SK-N-SH treated with all-trans-retinoic acid at 6 μM for 48 hours (cell line): ENCODE measurements around the gene NRDC.
"Not testable (repeated sequence)": the region's sequence is repeated elsewhere in the genome, so short reads cannot be mapped to it uniquely, and the experiment has no call there.

Experiments
- ATAC-seq: fragments of 200-7000 bp; cut with Tn5 transposase; 3 replicates; pipeline ENCODE4 v1.9.1; 2020; ENCODE audit warnings: mild to moderate bottlenecking, moderate library complexity
- ARNTL ChIP-seq: fragments of 450-650 bp; formaldehyde crosslinking; IDR thresholded peaks from 2 replicates; pipeline ENCODE4 v1.5.0; 2020; ENCODE audit warnings: low read depth, mild to moderate bottlenecking, moderate library complexity, borderline replicate concordance
- BACH2 ChIP-seq: fragments of 250-450 bp; sonication (Bioruptor Pico); IDR thresholded peaks from 2 replicates; pipeline ENCODE4 v1.9.0; 2021; ENCODE audit warnings: mild to moderate bottlenecking, borderline replicate concordance
- ESRRG ChIP-seq: fragments of 250-450 bp; sonication (Bioruptor Pico); IDR thresholded peaks from 2 replicates; pipeline ENCODE4 v1.6.1; 2021; ENCODE audit warnings: mild to moderate bottlenecking
- GLIS3 ChIP-seq: fragments of 250-450 bp; sonication (Bioruptor Pico); IDR thresholded peaks from 2 replicates; pipeline ENCODE4 v1.5.0; 2020; ENCODE audit warnings: mild to moderate bottlenecking, moderate library complexity
- ISL1 ChIP-seq: fragments of 250-450 bp; sonication (Bioruptor Pico); IDR thresholded peaks from 2 replicates; pipeline ENCODE4 v2.1.2; 2022; ENCODE audit warnings: mild to moderate bottlenecking, moderate library complexity
- OSR1 ChIP-seq: fragments of 250-450 bp; sonication (Bioruptor Pico); IDR thresholded peaks from 2 replicates; pipeline ENCODE4 v1.8.0; 2022; ENCODE audit warnings: moderate library complexity, mild to moderate bottlenecking, inconsistent platforms
- PPARA ChIP-seq: fragments of 250-450 bp; sonication (Bioruptor Pico); IDR thresholded peaks from 2 replicates; pipeline ENCODE4 v1.5.0; 2020; ENCODE audit warnings: mild to moderate bottlenecking, borderline replicate concordance
- RARB ChIP-seq: fragments of 250-450 bp; sonication (Bioruptor Pico); IDR thresholded peaks from 2 replicates; pipeline ENCODE4 v1.8.0; 2021; ENCODE audit warnings: mild to moderate bottlenecking, moderate library complexity
- SNAI2 ChIP-seq: fragments of 250-450 bp; sonication (Bioruptor Pico); IDR thresholded peaks from 2 replicates; pipeline ENCODE4 v1.5.0; 2020; ENCODE audit warnings: mild to moderate bottlenecking, moderate library complexity
- TCF4 ChIP-seq: fragments of 250-450 bp; sonication (Bioruptor Pico); IDR thresholded peaks from 2 replicates; pipeline ENCODE4 v1.8.0; 2021; ENCODE audit warnings: mild to moderate bottlenecking, moderate library complexity, borderline replicate concordance
- TOX ChIP-seq: fragments of 250-450 bp; sonication (Bioruptor Pico); IDR thresholded peaks from 2 replicates; pipeline ENCODE4 v1.8.0; 2021; ENCODE audit warnings: mild to moderate bottlenecking, moderate library complexity, borderline replicate concordance
- ZC3H10 ChIP-seq: fragments of 250-450 bp; sonication (Bioruptor Pico); IDR thresholded peaks from 2 replicates; pipeline ENCODE4 v1.5.1; 2021; ENCODE audit warnings: mild to moderate bottlenecking, moderate library complexity
- ZFP3 ChIP-seq: fragments of 250-450 bp; sonication (Bioruptor Pico); IDR thresholded peaks from 2 replicates; pipeline ENCODE4 v1.5.0; 2020; ENCODE audit warnings: mild to moderate bottlenecking, moderate library complexity
- ZFP30 ChIP-seq: fragments of 450-650 bp; formaldehyde crosslinking; IDR thresholded peaks from 2 replicates; pipeline ENCODE4 v1.5.0; 2022; ENCODE audit warnings: mild to moderate bottlenecking, moderate library complexity
- ZNF565 ChIP-seq: fragments of 450-650 bp; formaldehyde crosslinking; conservative IDR thresholded peaks from 2 replicates; pipeline ENCODE4 v1.5.0; 2020; ENCODE audit warnings: low read depth, mild to moderate bottlenecking, moderate library complexity
- ZNF70 ChIP-seq: fragments of 450-650 bp; formaldehyde crosslinking; IDR thresholded peaks from 2 replicates; pipeline ENCODE4 v1.5.0; 2020; ENCODE audit warnings: mild to moderate bottlenecking, moderate library complexity
- ZNF8 ChIP-seq: fragments of 450-650 bp; formaldehyde crosslinking; IDR thresholded peaks from 2 replicates; pipeline ENCODE4 v1.5.0; 2020; ENCODE audit warnings: mild to moderate bottlenecking, moderate library complexity
- TF ChIP-seq, protein P1 (sequence below): fragments of 250-450 bp; sonication (Bioruptor Pico); IDR thresholded peaks from 2 replicates; pipeline ENCODE4 v1.5.1; 2021; ENCODE audit warnings: mild to moderate bottlenecking, moderate library complexity
- TF ChIP-seq, protein P2 (sequence below): fragments of 250-450 bp; sonication (Bioruptor Pico); IDR thresholded peaks from 2 replicates; pipeline ENCODE4 v1.8.0; 2020; ENCODE audit warnings: mild to moderate bottlenecking, moderate library complexity, borderline replicate concordance
- TF ChIP-seq, protein P3 (sequence below): fragments of 250-450 bp; sonication (Bioruptor Pico); IDR thresholded peaks from 2 replicates; pipeline ENCODE4 v1.8.0; 2021; ENCODE audit warnings: low read depth, mild to moderate bottlenecking, moderate library complexity, borderline replicate concordance
- TF ChIP-seq, protein P4 (sequence below): fragments of 250-450 bp; sonication (Bioruptor Pico); IDR thresholded peaks from 2 replicates; pipeline ENCODE4 v1.5.0; 2020; ENCODE audit warnings: mild to moderate bottlenecking, moderate library complexity

The NRDC gene

DNA sequence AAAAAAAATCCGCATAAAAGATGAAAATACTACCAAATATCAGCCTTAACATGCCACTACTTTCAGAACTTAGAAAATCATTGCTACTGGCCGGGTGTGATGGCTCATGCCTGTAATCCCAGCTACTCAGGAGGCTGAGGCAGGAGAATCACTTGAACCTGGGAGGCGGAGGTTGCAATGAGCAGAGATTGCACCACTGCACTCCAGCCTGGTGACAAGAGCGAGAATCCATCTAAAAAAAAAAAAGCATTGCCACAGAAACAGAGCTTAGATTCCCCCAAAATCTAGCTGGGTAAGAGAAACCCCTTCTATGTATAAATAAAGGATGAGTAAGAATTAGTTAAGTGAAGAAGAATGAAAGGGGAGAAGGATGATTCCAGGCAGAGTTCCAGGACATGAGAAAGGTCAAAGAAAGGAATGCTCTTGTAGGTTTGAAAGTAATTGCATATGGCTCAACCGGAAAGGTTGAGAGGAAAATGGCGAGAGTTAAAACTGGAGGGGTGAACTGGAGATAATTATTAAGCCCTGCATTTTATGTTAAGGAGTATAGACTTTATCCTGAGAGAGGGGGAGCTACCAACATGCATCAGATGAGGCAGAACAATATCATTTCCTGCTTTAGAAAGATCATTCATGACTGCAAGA lies 19.7 kb upstream of the NRDC start:
- no peak for TF ChIP-seq ZNF8 (CRISPR knock-in tag)
- TF ChIP-seq ZFP3 (CRISPR knock-in tag), result no peak
- TF ChIP-seq TCF4, result no peak
- no peak for TF ChIP-seq ARNTL (CRISPR knock-in tag)
- TF ChIP-seq, protein P1, sequence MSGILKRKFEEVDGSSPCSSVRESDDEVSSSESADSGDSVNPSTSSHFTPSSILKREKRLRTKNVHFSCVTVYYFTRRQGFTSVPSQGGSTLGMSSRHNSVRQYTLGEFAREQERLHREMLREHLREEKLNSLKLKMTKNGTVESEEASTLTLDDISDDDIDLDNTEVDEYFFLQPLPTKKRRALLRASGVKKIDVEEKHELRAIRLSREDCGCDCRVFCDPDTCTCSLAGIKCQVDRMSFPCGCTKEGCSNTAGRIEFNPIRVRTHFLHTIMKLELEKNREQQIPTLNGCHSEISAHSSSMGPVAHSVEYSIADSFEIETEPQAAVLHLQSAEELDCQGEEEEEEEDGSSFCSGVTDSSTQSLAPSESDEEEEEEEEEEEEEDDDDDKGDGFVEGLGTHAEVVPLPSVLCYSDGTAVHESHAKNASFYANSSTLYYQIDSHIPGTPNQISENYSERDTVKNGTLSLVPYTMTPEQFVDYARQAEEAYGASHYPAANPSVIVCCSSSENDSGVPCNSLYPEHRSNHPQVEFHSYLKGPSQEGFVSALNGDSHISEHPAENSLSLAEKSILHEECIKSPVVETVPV (CRISPR knock-in tag), result no peak
- no peak for TF ChIP-seq ESRRG (CRISPR knock-in tag)
- TF ChIP-seq, protein P2, sequence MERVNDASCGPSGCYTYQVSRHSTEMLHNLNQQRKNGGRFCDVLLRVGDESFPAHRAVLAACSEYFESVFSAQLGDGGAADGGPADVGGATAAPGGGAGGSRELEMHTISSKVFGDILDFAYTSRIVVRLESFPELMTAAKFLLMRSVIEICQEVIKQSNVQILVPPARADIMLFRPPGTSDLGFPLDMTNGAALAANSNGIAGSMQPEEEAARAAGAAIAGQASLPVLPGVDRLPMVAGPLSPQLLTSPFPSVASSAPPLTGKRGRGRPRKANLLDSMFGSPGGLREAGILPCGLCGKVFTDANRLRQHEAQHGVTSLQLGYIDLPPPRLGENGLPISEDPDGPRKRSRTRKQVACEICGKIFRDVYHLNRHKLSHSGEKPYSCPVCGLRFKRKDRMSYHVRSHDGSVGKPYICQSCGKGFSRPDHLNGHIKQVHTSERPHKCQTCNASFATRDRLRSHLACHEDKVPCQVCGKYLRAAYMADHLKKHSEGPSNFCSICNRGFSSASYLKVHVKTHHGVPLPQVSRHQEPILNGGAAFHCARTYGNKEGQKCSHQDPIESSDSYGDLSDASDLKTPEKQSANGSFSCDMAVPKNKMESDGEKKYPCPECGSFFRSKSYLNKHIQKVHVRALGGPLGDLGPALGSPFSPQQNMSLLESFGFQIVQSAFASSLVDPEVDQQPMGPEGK (CRISPR knock-in tag), result no peak
- TF ChIP-seq, protein P3, sequence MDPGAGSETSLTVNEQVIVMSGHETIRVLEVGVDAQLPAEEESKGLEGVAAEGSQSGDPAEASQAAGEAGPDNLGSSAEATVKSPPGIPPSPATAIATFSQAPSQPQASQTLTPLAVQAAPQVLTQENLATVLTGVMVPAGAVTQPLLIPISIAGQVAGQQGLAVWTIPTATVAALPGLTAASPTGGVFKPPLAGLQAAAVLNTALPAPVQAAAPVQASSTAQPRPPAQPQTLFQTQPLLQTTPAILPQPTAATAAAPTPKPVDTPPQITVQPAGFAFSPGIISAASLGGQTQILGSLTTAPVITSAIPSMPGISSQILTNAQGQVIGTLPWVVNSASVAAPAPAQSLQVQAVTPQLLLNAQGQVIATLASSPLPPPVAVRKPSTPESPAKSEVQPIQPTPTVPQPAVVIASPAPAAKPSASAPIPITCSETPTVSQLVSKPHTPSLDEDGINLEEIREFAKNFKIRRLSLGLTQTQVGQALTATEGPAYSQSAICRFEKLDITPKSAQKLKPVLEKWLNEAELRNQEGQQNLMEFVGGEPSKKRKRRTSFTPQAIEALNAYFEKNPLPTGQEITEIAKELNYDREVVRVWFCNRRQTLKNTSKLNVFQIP, result no peak
- no peak for TF ChIP-seq RARB (CRISPR knock-in tag)
- TF ChIP-seq ZNF70 (CRISPR knock-in tag), result no peak
- no peak; the same call in 1 of the 2 replicates for TF ChIP-seq TOX (CRISPR knock-in tag)
- TF ChIP-seq GLIS3, result no peak
- TF ChIP-seq PPARA, result no peak
- TF ChIP-seq SNAI2 (CRISPR knock-in tag), result no peak
- TF ChIP-seq, protein P4, sequence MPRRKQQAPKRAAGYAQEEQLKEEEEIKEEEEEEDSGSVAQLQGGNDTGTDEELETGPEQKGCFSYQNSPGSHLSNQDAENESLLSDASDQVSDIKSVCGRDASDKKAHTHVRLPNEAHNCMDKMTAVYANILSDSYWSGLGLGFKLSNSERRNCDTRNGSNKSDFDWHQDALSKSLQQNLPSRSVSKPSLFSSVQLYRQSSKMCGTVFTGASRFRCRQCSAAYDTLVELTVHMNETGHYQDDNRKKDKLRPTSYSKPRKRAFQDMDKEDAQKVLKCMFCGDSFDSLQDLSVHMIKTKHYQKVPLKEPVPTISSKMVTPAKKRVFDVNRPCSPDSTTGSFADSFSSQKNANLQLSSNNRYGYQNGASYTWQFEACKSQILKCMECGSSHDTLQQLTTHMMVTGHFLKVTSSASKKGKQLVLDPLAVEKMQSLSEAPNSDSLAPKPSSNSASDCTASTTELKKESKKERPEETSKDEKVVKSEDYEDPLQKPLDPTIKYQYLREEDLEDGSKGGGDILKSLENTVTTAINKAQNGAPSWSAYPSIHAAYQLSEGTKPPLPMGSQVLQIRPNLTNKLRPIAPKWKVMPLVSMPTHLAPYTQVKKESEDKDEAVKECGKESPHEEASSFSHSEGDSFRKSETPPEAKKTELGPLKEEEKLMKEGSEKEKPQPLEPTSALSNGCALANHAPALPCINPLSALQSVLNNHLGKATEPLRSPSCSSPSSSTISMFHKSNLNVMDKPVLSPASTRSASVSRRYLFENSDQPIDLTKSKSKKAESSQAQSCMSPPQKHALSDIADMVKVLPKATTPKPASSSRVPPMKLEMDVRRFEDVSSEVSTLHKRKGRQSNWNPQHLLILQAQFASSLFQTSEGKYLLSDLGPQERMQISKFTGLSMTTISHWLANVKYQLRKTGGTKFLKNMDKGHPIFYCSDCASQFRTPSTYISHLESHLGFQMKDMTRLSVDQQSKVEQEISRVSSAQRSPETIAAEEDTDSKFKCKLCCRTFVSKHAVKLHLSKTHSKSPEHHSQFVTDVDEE (CRISPR knock-in tag), result no peak
- TF ChIP-seq BACH2 (CRISPR knock-in tag), result no peak
- TF ChIP-seq ZNF565 (CRISPR knock-in tag), result no peak
- peak; percentile 72 for ATAC-seq

DNA sequence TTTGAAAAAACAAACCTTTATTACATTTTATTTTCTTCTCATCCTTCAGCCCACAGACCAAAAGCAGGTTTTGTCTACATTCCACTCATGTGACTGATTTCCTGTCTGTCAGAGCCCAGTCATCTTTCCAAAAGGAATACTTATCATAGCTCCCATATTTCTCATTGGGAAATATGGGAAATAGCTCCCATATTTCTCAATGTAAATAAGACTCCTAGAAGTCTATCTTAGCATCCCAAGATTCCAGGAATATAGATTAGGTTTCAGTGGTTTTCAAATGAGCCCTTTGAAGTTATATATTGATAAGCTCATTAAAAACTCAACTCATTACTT lies 19.1 kb upstream of the NRDC start:
- no peak for TF ChIP-seq ZC3H10 (CRISPR knock-in tag)
- TF ChIP-seq ISL1, result 0 out of 2 replicates have a peak, but pooled peaks have one; percentile 20
- TF ChIP-seq ZNF70 (CRISPR knock-in tag), result no peak
- ATAC-seq, result peak; percentile 78

DNA sequence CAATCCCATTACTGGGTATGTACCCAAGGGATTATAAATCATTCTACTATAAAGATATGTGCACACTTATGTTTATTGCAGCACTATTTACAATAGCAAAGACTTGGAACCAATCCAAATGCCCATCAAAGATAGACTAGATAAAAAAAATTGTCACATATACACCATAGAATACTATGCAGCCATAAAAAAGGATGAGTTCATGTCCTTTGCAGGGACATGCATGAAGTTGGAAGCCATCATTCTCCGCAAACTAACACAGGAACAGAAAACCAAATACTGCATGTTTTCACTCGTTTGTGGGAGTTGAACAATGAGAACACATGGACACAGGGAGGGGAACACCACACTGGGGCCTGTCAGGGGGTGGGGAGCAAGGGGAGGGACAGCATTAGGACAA lies 16.2 kb upstream of the NRDC start:
- ATAC-seq, result not testable (repeated sequence)

DNA sequence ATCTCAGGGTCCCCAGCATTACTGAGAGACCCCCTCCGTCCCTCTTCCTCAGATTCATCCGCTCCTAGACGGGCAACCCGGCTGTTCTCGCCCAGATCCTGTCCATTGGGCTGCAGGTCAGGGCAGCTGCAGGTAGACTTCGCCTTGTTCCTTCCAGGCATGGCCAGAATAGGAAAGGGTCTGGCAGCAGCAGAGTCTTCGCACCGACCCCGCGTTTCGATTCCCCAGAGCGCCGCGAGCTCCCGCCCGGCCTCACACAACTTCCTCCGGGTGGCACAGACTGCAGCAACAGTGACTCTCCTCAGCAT lies 265 bp downstream of the NRDC start:
- peak; percentile 54 for ATAC-seq
- TF ChIP-seq ZNF8 (CRISPR knock-in tag) (no peak), ZFP3 (CRISPR knock-in tag) (no peak)

DNA sequence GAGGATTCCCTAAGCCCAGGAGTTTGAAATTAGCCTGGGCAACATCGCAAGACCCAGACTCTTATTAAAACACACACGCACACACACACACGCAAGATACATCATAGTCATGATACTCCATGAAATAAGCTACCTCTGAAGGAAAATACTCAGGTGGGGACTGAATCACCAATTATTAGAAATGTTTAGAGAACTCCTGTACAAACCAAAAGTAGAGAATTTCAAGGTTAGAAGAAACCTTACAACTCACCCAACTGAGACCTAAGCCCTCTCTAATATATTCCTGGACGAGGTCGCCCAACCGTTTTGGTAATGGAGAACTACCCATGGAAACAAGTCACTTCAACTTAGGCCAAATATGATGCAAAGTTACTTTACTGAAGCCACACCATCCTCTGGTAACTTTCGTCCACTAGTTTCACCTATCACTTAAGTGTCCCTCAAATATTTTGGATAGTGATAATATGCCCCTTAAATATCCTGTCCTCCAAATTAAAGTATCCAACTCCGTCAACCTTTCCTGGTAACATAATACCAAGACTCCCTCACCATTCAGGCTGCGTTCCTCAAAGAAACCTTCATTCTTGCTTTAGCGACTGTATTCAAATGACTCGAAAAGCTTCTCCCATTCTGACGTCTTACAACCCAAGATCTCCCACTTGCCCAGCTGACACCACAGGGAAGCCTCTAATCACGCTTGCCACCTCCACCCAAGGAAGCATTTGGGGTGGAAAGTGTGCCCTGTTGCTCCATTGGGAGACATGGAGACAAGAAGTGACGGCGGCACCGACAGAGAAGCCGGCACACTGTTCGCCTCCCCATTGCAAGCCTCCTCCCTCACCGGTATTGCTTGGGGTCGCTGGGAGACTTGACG lies 856 bp downstream of the NRDC start:
- ATAC-seq, result peak; percentile 25
- TF ChIP-seq, protein P3, result no peak
- TF ChIP-seq OSR1 (CRISPR knock-in tag) (no peak), SNAI2 (CRISPR knock-in tag) (no peak), ZNF70 (CRISPR knock-in tag) (no peak), ARNTL (CRISPR knock-in tag) (no peak), ZFP30 (CRISPR knock-in tag) (no peak), TCF4 (no peak), ZNF8 (CRISPR knock-in tag) (no peak), BACH2 (CRISPR knock-in tag) (no peak)
- TF ChIP-seq, protein P4 (CRISPR knock-in tag), result no peak
